Neutrophil (primary cell): ENCODE data around the gene ANKS1B.

Experiments
- H3K27ac ChIP-seq: fragments of 200-600 bp; sonication (generic); 2 replicates; pipeline ENCODE4 v1.5.1; 2016; ENCODE audit warnings: mild to moderate bottlenecking, moderate library complexity
- H3K27me3 ChIP-seq: fragments of 200-600 bp; sonication (generic); 2 replicates; pipeline ENCODE4 v1.6.0; 2016; ENCODE audit warnings: mild to moderate bottlenecking
- H3K36me3 ChIP-seq: fragments of 200-600 bp; sonication (generic); 2 replicates; pipeline ENCODE4 v1.5.1; 2017
- H3K4me1 ChIP-seq, 2 experiments: fragments of 200-600 bp in 1 of 2; sonication (generic) in 1 of 2; 1 replicate in 1 of 2; 2 replicates in 1 of 2; pipeline versions ENCODE4 v1.5.1 to v1.6.1; 2013 to 2016; ENCODE audit warnings: low read depth in 1 of 2, low read length in 1 of 2, mild to moderate bottlenecking in 1 of 2, moderate library complexity in 1 of 2; ENCODE audit not compliant: control insufficient read depth in 1 of 2, insufficient read depth in 1 of 2
- H3K4me3 ChIP-seq, 2 experiments: fragments of 200-600 bp in 1 of 2; sonication (generic) in 1 of 2; 1 replicate in 1 of 2; 2 replicates in 1 of 2; pipeline ENCODE4 v1.5.1; 2013 to 2016; ENCODE audit warnings: low read depth in 1 of 2, low read length in 1 of 2, mild to moderate bottlenecking in 1 of 2, moderate library complexity in 1 of 2
- H3K9me3 ChIP-seq: fragments of 200-600 bp; sonication (generic); 2 replicates; pipeline ENCODE4 v1.5.1; 2016
- CTCF ChIP-seq: fragments of 200-600 bp; sonication (generic); IDR thresholded peaks from 2 replicates; pipeline ENCODE4 v1.5.1; 2016; ENCODE audit warnings: antibody characterized with exemption

Gene ANKS1B

DNA sequence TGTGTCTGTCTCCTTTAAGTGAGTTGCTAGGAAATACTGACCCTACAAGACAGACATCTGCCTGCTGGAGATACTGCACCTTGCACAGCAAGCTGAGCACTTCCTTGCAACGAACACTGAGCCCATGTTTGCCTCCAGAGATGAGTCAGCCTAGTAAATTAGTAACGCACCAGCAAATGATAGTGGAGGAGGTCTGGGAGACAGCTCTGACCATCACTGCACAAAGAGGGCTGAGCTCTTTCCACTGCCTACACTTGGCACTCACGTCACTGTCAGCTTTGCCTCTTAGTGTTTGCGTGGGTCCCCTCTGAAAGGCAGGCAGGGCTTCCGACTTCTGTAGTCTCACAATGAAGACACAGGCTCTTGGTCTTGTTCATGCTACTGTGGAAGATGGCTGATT lies 1230.6 kb downstream of the ANKS1B start:
- Histone ChIP-seq H3K27ac (no peak overlapping the region), H3K36me3 (no peaks in the 10 kb centered on the region)

GRCh38 chr12:98752726-98753125 lies 1232.0 kb downstream of the ANKS1B start:
- Histone ChIP-seq H3K27ac (no peak overlapping the region), H3K4me1 (no peaks in the 10 kb centered on the region), H3K9me3 (no peaks in the 10 kb centered on the region), H3K36me3 (no peaks in the 10 kb centered on the region), H3K27me3 (peaks cover 73% of the 10 kb centered on the region), H3K4me3 (no peak overlapping the region)
- TF ChIP-seq CTCF = no peak

More for the DNA sequence above, 1230.6 kb downstream of the ANKS1B start:
- H3K4me1 ChIP-seq = no peaks in the 10 kb centered on the region
- TF ChIP-seq CTCF = no peak
- H3K27me3 ChIP-seq = peaks cover 59% of the 10 kb centered on the region
- no peak overlapping the region for H3K4me3 ChIP-seq
- H3K9me3 ChIP-seq = no peaks in the 10 kb centered on the region

DNA sequence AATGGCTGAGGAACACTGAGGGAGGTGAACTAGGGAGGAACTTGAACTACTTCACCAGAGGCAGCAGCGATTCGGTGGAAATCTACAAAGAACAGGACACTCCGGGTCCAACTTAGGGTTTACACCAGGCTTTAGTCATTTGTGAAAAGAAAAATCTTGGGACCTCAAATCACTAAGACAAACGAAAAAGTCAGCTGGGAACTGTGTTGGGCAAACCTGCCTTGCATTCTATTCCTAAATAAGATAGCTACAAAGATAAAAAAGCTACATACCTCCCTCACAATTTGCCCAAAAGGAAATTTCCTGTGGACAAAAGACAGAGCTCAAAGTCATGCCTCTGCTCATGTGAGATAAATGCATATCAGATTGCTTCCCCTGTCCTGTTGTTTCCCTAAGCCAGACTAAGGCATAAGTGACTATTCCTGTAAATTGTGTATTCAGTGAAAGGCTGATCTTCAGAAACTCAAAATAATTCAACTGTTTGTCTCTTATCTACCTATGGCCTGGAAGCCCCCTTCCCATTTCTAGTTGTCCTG lies 1233.1 kb downstream of the ANKS1B start:
- Histone ChIP-seq H3K9me3 (no peaks in the 10 kb centered on the region), H3K4me1 (no peaks in the 10 kb centered on the region), H3K27me3 (peaks cover 83% of the 10 kb centered on the region), H3K36me3 (no peaks in the 10 kb centered on the region), H3K4me3 (no peak overlapping the region), H3K27ac (no peak overlapping the region)
- TF ChIP-seq CTCF = no peak

DNA sequence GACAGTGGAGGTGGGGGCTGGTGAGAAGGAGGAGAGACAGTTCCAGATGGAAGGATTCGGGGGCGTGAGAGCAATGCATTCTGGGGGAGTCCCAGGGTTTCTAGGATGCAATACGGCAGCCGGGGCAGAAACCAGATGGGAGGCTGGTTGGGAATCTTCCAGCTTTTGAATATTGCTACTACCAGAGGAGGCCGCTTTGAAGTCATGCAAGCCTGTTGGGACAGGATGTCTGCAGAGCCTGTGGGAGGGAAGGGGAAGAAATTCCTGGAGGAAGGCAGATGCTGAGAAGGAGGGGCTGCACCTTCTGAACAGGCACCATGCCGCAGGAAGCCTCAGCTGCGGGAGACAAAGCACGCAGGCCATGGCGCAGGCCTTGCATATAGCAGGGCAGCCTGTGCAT lies 1234.2 kb downstream of the ANKS1B start:
- Histone ChIP-seq H3K27me3 (peaks cover 92% of the 10 kb centered on the region), H3K36me3 (no peaks in the 10 kb centered on the region), H3K27ac (no peak overlapping the region), H3K9me3 (no peaks in the 10 kb centered on the region), H3K4me1 (peaks cover 6 to 7% of the 10 kb centered on the region in 2 experiments), H3K4me3 (no peak overlapping the region)
- TF ChIP-seq CTCF = no peak

- H3K36me3 ChIP-seq = no peaks in the 10 kb centered on the region
- H3K27ac ChIP-seq = no peak overlapping the region
- peaks cover 8 to 10% of the 10 kb centered on the region in 2 experiments for H3K4me1 ChIP-seq
- H3K4me3 ChIP-seq = no peak overlapping the region
- H3K27me3 ChIP-seq = peaks cover 92% of the 10 kb centered on the region
- TF ChIP-seq CTCF = no peak
- H3K9me3 ChIP-seq = no peaks in the 10 kb centered on the region
These were observed 1236.3 kb downstream of the ANKS1B start for GRCh38 chr12:98748463-98748862.
